Measurements from ENCODE around the gene DNM1.
"Not testable (repeated sequence)": the region's sequence is repeated elsewhere in the genome, so short reads cannot be mapped to it uniquely, and the experiment has no call there.

The DNM1 gene

GRCh38 chr9:128279088-128280073 is 76.2 kb downstream of the DNM1 start:
- not testable (repeated sequence) for DNase-seq

- DNase-seq: no peak
Observed at GRCh38 chr9:128280084-128280622, 77.0 kb downstream of the DNM1 start.

- no peak for DNase-seq
Observed at GRCh38 chr9:128282500-128282899, 79.3 kb downstream of the DNM1 start.

GRCh38 chr9:128285033-128285784 is 82.0 kb downstream of the DNM1 start:
- peak in 1 of 14 donors; percentile 62 for DNase-seq

GRCh38 chr9:128286440-128286839 is 83.3 kb downstream of the DNM1 start:
- peak in 11 of 14 donors; percentile 28 to 68 (median 48) for DNase-seq

GRCh38 chr9:128288273-128289004 is 85.3 kb downstream of the DNM1 start:
- no peak for DNase-seq

- no peak for DNase-seq
Observed at GRCh38 chr9:128292009-128292408, 88.8 kb downstream of the DNM1 start.

- DNase-seq: no peak
Observed at GRCh38 chr9:128293091-128293490, 89.9 kb downstream of the DNM1 start.

GRCh38 chr9:128294142-128294541 is 91.0 kb downstream of the DNM1 start:
- DNase-seq: no peak

- DNase-seq: no peak
Observed at GRCh38 chr9:128296340-128297220, 93.4 kb downstream of the DNM1 start.

- no peak for DNase-seq
Observed at GRCh38 chr9:128297221-128297773, 94.1 kb downstream of the DNM1 start.

- DNase-seq: no peak
Observed at GRCh38 chr9:128298535-128299482, 95.6 kb downstream of the DNM1 start.

- no peak for DNase-seq
Observed at GRCh38 chr9:128304136-128304970, 101.2 kb downstream of the DNM1 start.
